OCI-LY7 (cell line): Measurements from ENCODE around the gene NUP155. TPM values are rescaled to one million over a fixed set of nuclear protein-coding genes. Genes with fewer than 3 reads are reported as not detected.
"Not testable (repeated sequence)": the region's sequence is repeated elsewhere in the genome, so short reads cannot be mapped to it uniquely, and the experiment has no call there.

Experiments used
- BruUV-seq: library from RNA; stranded (reverse); fragments of 400-500 nt; replicated peaks from 2 replicates; lab custom pipeline; 2021; lab: Mats Ljungman, UMichigan
- CTCF ChIA-PET: fragments of 300-600 bp; sonication (Branson Sonifier 250); formaldehyde crosslinking; loops from one replicate; lab custom pipeline; 2022; ENCODE audit warnings: antibody characterized with exemption; ENCODE audit not compliant: unreplicated experiment; lab: Charles Lee
- POLR2A ChIA-PET: fragments of 300-600 bp; sonication (Branson Sonifier 250); formaldehyde crosslinking; loops from one replicate; lab custom pipeline; 2022; ENCODE audit warnings: antibody characterized with exemption; lab: Charles Lee
- DNase-seq: peaks from one replicate; pipeline ENCODE4 v3.0.0-alpha.2; 2015; ENCODE audit warnings: low spot score
- H2AFZ ChIP-seq: fragments of 200-600 bp; sonication (generic), shearing (Covaris generic); 2 replicates; pipeline ENCODE4 v1.6.1; 2014; ENCODE audit warnings: mild to moderate bottlenecking, antibody characterized with exemption, low read length, moderate library complexity
- H3K27ac ChIP-seq: fragments of 200-600 bp; sonication (generic); 2 replicates; pipeline ENCODE4 v1.5.1; 2014; ENCODE audit warnings: mixed run types, low read depth, mild to moderate bottlenecking, moderate library complexity, low read length, inconsistent platforms; ENCODE audit not compliant: poor library complexity, severe bottlenecking
- H3K36me3 ChIP-seq: fragments of 200-600 bp; sonication (generic); 2 replicates; pipeline ENCODE4 v1.6.1; 2014; ENCODE audit warnings: mild to moderate bottlenecking, antibody characterized with exemption, low read length, moderate library complexity, mixed read lengths; ENCODE audit not compliant: insufficient read depth
- H3K4me1 ChIP-seq: fragments of 200-600 bp; sonication (generic); 2 replicates; pipeline ENCODE4 v1.5.1; 2014; ENCODE audit warnings: mild to moderate bottlenecking, low read length; ENCODE audit not compliant: insufficient read depth, poor library complexity, severe bottlenecking
- H3K4me2 ChIP-seq: fragments of 200-600 bp; sonication (generic); 2 replicates; pipeline ENCODE4 v1.6.1; 2014; ENCODE audit warnings: mild to moderate bottlenecking, low read length
- H3K4me3 ChIP-seq: fragments of 200-600 bp; sonication (generic); 2 replicates; pipeline ENCODE4 v1.5.1; 2014; ENCODE audit warnings: mild to moderate bottlenecking, low read depth, low read length; ENCODE audit not compliant: poor library complexity, severe bottlenecking
- H3K79me2 ChIP-seq: fragments of 200-600 bp; sonication (generic); 2 replicates; pipeline ENCODE4 v1.6.1; 2016; ENCODE audit warnings: low read depth, mild to moderate bottlenecking, low read length, moderate library complexity, mixed read lengths; ENCODE audit not compliant: insufficient read depth
- H3K9me2 ChIP-seq: fragments of 200-600 bp; sonication (generic); 2 replicates; pipeline ENCODE4 v1.6.1; 2016; ENCODE audit warnings: mild to moderate bottlenecking, low read length, mixed read lengths; ENCODE audit not compliant: insufficient read depth
- H3K9me3 ChIP-seq: fragments of 200-600 bp; sonication (generic); 2 replicates; pipeline ENCODE4 v1.6.1; 2014; ENCODE audit warnings: mild to moderate bottlenecking, mixed run types, low read length, mixed read lengths
- H4K20me1 ChIP-seq: fragments of 200-600 bp; sonication (generic); 2 replicates; pipeline ENCODE4 v1.6.1; 2014; ENCODE audit warnings: mild to moderate bottlenecking, antibody characterized with exemption, low read length, moderate library complexity, mixed read lengths; ENCODE audit not compliant: insufficient read depth
- EZH2phosphoT487 ChIP-seq: fragments of 200-600 bp; sonication (generic); IDR thresholded peaks from 2 replicates; pipeline ENCODE4 v1.6.1; 2018; ENCODE audit warnings: low read depth, borderline replicate concordance, mild to moderate bottlenecking, mixed run types, antibody characterized with exemption, low read length, moderate library complexity, mixed read lengths
- intact Hi-C: fragments of 100-400 bp; cut with micrococcal nuclease; formaldehyde crosslinking; loops from one replicate; pipeline ENCODE4 v1.10.0; 2022; ENCODE audit not compliant: unreplicated experiment
- total RNA-seq, 2 experiments: library from RNA; depleted of rRNA in 1 of 2; stranded (reverse); fragments of >200 nt in 1 of 2; shearing (Covaris generic) in 1 of 2; gene quantifications; 2 replicates each; pipeline ENCODE4 v1.2.3, GENCODE V29; 2014 to 2022
- TF ChIP-seq, protein P1 (sequence below): fragments of 200-600 bp; sonication (generic); conservative IDR thresholded peaks from 2 replicates; pipeline ENCODE4 v1.5.1; 2014; ENCODE audit warnings: mild to moderate bottlenecking, antibody characterized with exemption, low read length, moderate library complexity, mixed read lengths

Gene NUP155
- total RNA-seq, 2 experiments from 2014 or later = 61.6 to 77.8 TPM

- Histone ChIP-seq H3K79me2 (no peaks in the 10 kb centered on the region), H3K4me3 (no peak overlapping the region), H3K4me2 (no peak overlapping the region), H3K9me2 (no peaks in the 10 kb centered on the region), H3K27ac (no peak overlapping the region), H3K9me3 (no peaks in the 10 kb centered on the region), H2AFZ (no peak overlapping the region), H4K20me1 (no peaks in the 10 kb centered on the region), H3K4me1 (no peaks in the 10 kb centered on the region), H3K36me3 (peaks cover 93% of the 10 kb centered on the region)
- intact Hi-C loops = loop anchor here (10.0 kb wide), 1 partner anchor 46 kb away; no protein-coding TSS in a partner anchor
- CTCF ChIA-PET = interaction anchor here (0.5 kb wide), 1 partner anchor 9 kb away, joined by 3 read pairs; no protein-coding TSS in a partner anchor
- POLR2A ChIA-PET = interaction anchor here (0.7 to 0.9 kb wide), 2 partner anchors 278 to 284 kb away, joined by 3 to 7 read pairs; no protein-coding TSS in a partner anchor
- no peak for DNase-seq
- BruUV-seq = no TSS peak
- TF ChIP-seq EZH2phosphoT487 = no peak
- TF ChIP-seq, protein P1, sequence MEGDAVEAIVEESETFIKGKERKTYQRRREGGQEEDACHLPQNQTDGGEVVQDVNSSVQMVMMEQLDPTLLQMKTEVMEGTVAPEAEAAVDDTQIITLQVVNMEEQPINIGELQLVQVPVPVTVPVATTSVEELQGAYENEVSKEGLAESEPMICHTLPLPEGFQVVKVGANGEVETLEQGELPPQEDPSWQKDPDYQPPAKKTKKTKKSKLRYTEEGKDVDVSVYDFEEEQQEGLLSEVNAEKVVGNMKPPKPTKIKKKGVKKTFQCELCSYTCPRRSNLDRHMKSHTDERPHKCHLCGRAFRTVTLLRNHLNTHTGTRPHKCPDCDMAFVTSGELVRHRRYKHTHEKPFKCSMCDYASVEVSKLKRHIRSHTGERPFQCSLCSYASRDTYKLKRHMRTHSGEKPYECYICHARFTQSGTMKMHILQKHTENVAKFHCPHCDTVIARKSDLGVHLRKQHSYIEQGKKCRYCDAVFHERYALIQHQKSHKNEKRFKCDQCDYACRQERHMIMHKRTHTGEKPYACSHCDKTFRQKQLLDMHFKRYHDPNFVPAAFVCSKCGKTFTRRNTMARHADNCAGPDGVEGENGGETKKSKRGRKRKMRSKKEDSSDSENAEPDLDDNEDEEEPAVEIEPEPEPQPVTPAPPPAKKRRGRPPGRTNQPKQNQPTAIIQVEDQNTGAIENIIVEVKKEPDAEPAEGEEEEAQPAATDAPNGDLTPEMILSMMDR = no peak
Measured at GRCh38 chr5:37308793-37309192, 62.1 kb downstream of the NUP155 start.

DNA sequence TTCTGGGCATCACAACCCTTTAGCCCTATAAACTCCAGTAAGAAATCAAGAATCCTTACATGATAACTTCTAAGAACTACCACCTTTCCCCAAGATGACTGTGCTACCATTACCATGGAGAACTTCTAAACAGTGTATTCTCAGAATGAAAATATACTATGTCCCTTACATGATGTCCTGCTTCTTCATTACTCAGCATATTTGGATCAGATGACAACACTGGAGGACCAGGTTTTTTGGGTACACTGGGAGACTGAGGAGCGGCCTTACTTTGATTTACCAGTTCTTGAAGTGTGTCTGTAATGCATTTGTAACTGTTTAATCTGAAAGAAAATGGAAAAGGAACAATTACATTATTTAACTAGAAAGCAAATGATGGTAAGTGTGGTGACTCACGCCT, 66.0 kb downstream of the NUP155 start:
- Histone ChIP-seq H3K9me2 (no peaks in the 10 kb centered on the region), H3K36me3 (peaks cover 95% of the 10 kb centered on the region), H3K79me2 (no peaks in the 10 kb centered on the region), H3K4me2 (no peak overlapping the region), H4K20me1 (no peaks in the 10 kb centered on the region), H2AFZ (no peak overlapping the region), H3K4me3 (no peak overlapping the region), H3K9me3 (no peaks in the 10 kb centered on the region), H3K27ac (no peak overlapping the region), H3K4me1 (no peaks in the 10 kb centered on the region)
- BruUV-seq = no TSS peak
- ChIA-PET CTCF (no interaction called here), POLR2A (interaction anchor here (1.5 kb wide), 1 partner anchor 10 kb away, joined by 3 read pairs; no protein-coding TSS in a partner anchor)
- intact Hi-C loops = loop anchor here (10.0 kb wide), 1 partner anchor 50 kb away; no protein-coding TSS in a partner anchor
- DNase-seq = no peak
- TF ChIP-seq, protein P1 = no peak
- TF ChIP-seq EZH2phosphoT487 = no peak

GRCh38 chr5:37296313-37296712, 74.6 kb downstream of the NUP155 start:
- DNase-seq, H3K79me2 ChIP-seq, intact Hi-C loops, H3K27ac ChIP-seq, H3K4me1 ChIP-seq, H3K9me2 ChIP-seq, H3K4me3 ChIP-seq, CTCF ChIA-PET, H3K4me2 ChIP-seq, H4K20me1 ChIP-seq, H3K9me3 ChIP-seq, H2AFZ ChIP-seq, POLR2A ChIA-PET, BruUV-seq: not testable (repeated sequence)
- peaks cover 81% of the 10 kb centered on the region for H3K36me3 ChIP-seq
